ENCODE results near the gene AP3D1.

Gene AP3D1

GRCh38 chr19:2081873-2082810 lies 69.2 kb downstream of the AP3D1 start:
- DNase-seq: peak; percentile 77

GRCh38 chr19:2080336-2080988 lies 70.9 kb downstream of the AP3D1 start:
- DNase-seq: no peak

GRCh38 chr19:2079865-2080301 lies 71.5 kb downstream of the AP3D1 start:
- no peak for DNase-seq

- no peak for DNase-seq
Measured at GRCh38 chr19:2079076-2079864, 72.1 kb downstream of the AP3D1 start.

GRCh38 chr19:2077833-2078619 lies 73.3 kb downstream of the AP3D1 start:
- no peak for DNase-seq

- no peak for DNase-seq
Measured at GRCh38 chr19:2077398-2077797, 74.0 kb downstream of the AP3D1 start.

GRCh38 chr19:2076526-2076944 lies 74.8 kb downstream of the AP3D1 start:
- DNase-seq: no peak

- no peak for DNase-seq
Measured at GRCh38 chr19:2072757-2073551, 78.4 kb downstream of the AP3D1 start.

GRCh38 chr19:2070986-2071673 lies 80.2 kb downstream of the AP3D1 start:
- no peak for DNase-seq

- no peak for DNase-seq
Measured at GRCh38 chr19:2070436-2070827, 80.9 kb downstream of the AP3D1 start.

GRCh38 chr19:2064788-2065524 lies 86.4 kb downstream of the AP3D1 start:
- DNase-seq: no peak

- DNase-seq: no peak
Measured at GRCh38 chr19:2064395-2064787, 87.0 kb downstream of the AP3D1 start.

GRCh38 chr19:2063824-2064223 lies 87.5 kb downstream of the AP3D1 start:
- no peak for DNase-seq

- no peak for DNase-seq
Measured at GRCh38 chr19:2062770-2063169, 88.6 kb downstream of the AP3D1 start.

GRCh38 chr19:2062389-2062729 lies 89.0 kb downstream of the AP3D1 start:
- DNase-seq: no peak

GRCh38 chr19:2061495-2062388 lies 89.6 kb downstream of the AP3D1 start:
- peak; percentile 100 for DNase-seq

- DNase-seq: no peak
Measured at GRCh38 chr19:2060884-2061494, 90.4 kb downstream of the AP3D1 start.

GRCh38 chr19:2059422-2060201 lies 91.8 kb downstream of the AP3D1 start:
- no peak for DNase-seq

All from activated CD4-positive, alpha-beta T cell treated with anti-CD3 and anti-CD28 coated beads, Interleukin-10, Interleukin-2, amounts not matched to agents 100 ng/mL and 50 ng/mL, durations not matched to agents 16 hours and 8 hours (primary cell).